HUES64 (cell line): ENCODE results near the gene CPLX1.
"Not testable (repeated sequence)": the region's sequence is repeated elsewhere in the genome, so short reads cannot be mapped to it uniquely, and the experiment has no call there.

ENCODE experiments used
- H3K27ac ChIP-seq: 2 replicates; pipeline ENCODE4 v1.7.0; 2013; ENCODE audit warnings: low read depth, low read length, inconsistent platforms
- H3K27me3 ChIP-seq: 2 replicates; pipeline ENCODE4 v1.6.1; 2013; ENCODE audit warnings: mild to moderate bottlenecking, low read length; ENCODE audit not compliant: insufficient read depth
- H3K36me3 ChIP-seq: 2 replicates; pipeline ENCODE4 v1.6.1; 2013; ENCODE audit warnings: mild to moderate bottlenecking, low read length; ENCODE audit not compliant: insufficient read depth
- H3K4me1 ChIP-seq: 2 replicates; pipeline ENCODE4 v1.6.1; 2013; ENCODE audit warnings: mild to moderate bottlenecking, low read length, moderate library complexity; ENCODE audit not compliant: insufficient read depth
- H3K4me3 ChIP-seq: 2 replicates; pipeline ENCODE4 v1.5.1; 2013; ENCODE audit warnings: mild to moderate bottlenecking, low read length, moderate library complexity
- H3K9ac ChIP-seq: 2 replicates; pipeline ENCODE4 v1.6.1; 2013; ENCODE audit warnings: mild to moderate bottlenecking, low read depth, low read length
- H3K9me3 ChIP-seq: 2 replicates; pipeline ENCODE4 v1.6.1; 2013; ENCODE audit warnings: low read depth, low read length; ENCODE audit not compliant: insufficient read depth
- WGBS: fragments of 150-250, 120-280 bp; methylation state at CpG from one replicate; pipeline ENCODE4 v1.1.7; 2013; ENCODE audit warnings: missing lambda C conversion rate; 5-methylcytosine and 5-hydroxymethylcytosine counted together

The CPLX1 gene

GRCh38 chr4:788006-788635, 37.8 kb downstream of the CPLX1 start:
- no peak overlapping the region for H3K27ac ChIP-seq
- no peak overlapping the region for H3K4me3 ChIP-seq
- peaks cover 87% of the 10 kb centered on the region for H3K27me3 ChIP-seq
- H3K9ac ChIP-seq = no peak overlapping the region
- H3K9me3 ChIP-seq = no peaks in the 10 kb centered on the region
- H3K4me1 ChIP-seq = peaks cover 4% of the 10 kb centered on the region; the same call in 1 of the 2 replicates
- 87% methylated on average over 19 of the region's 19 CpGs for WGBS
- no peaks in the 10 kb centered on the region for H3K36me3 ChIP-seq

- WGBS = 84% methylated on average over 16 of the region's 16 CpGs
Observed at GRCh38 chr4:787561-787981, 38.4 kb downstream of the CPLX1 start.

GRCh38 chr4:786861-787300, 39.0 kb downstream of the CPLX1 start:
- no peaks in the 10 kb centered on the region for H3K36me3 ChIP-seq
- peaks cover 82% of the 10 kb centered on the region for H3K27me3 ChIP-seq
- no peak overlapping the region for H3K27ac ChIP-seq
- peaks cover 9% of the 10 kb centered on the region; the same call in 1 of the 2 replicates for H3K4me1 ChIP-seq
- no peak overlapping the region for H3K4me3 ChIP-seq
- no peaks in the 10 kb centered on the region for H3K9me3 ChIP-seq
- WGBS = 49% methylated on average over 16 of the region's 16 CpGs
- H3K9ac ChIP-seq = no peak overlapping the region

More at GRCh38 chr4:787561-787981, 38.4 kb downstream of the CPLX1 start:
- Histone ChIP-seq H3K36me3 (no peaks in the 10 kb centered on the region), H3K4me1 (peaks cover 4% of the 10 kb centered on the region; the same call in 1 of the 2 replicates), H3K27me3 (peaks cover 87% of the 10 kb centered on the region), H3K27ac (no peak overlapping the region), H3K4me3 (no peak overlapping the region), H3K9ac (no peak overlapping the region), H3K9me3 (no peaks in the 10 kb centered on the region)

- no peak overlapping the region for H3K27ac ChIP-seq
- no peaks in the 10 kb centered on the region for H3K36me3 ChIP-seq
- H3K9ac ChIP-seq = no peak overlapping the region
- H3K9me3 ChIP-seq = no peaks in the 10 kb centered on the region
- WGBS = 10% methylated on average over 72 of the region's 72 CpGs
- H3K4me3 ChIP-seq = no peak overlapping the region
- peaks cover 9% of the 10 kb centered on the region; the same call in 1 of the 2 replicates for H3K4me1 ChIP-seq
- peaks cover 75% of the 10 kb centered on the region for H3K27me3 ChIP-seq
Observed at GRCh38 chr4:786074-786741, 39.7 kb downstream of the CPLX1 start.

- H3K4me1 ChIP-seq = peaks cover 11% of the 10 kb centered on the region; the same call in 1 of the 2 replicates
Observed at GRCh38 chr4:785332-786073, 40.4 kb downstream of the CPLX1 start.

GRCh38 chr4:784401-785331, 41.3 kb downstream of the CPLX1 start:
- WGBS = 56% methylated on average over 57 of the region's 57 CpGs
- Histone ChIP-seq H3K27ac (no peak overlapping the region), H3K4me3 (peak overlapping the region; percentile 6; the same call in 1 of the 2 replicates), H3K9me3 (no peaks in the 10 kb centered on the region), H3K36me3 (peaks cover 9% of the 10 kb centered on the region), H3K4me1 (peaks cover 14% of the 10 kb centered on the region; the same call in 1 of the 2 replicates), H3K9ac (no peak overlapping the region), H3K27me3 (peaks cover 66% of the 10 kb centered on the region)

More at GRCh38 chr4:785332-786073, 40.4 kb downstream of the CPLX1 start:
- Histone ChIP-seq H3K27ac (no peak overlapping the region), H3K27me3 (peaks cover 71% of the 10 kb centered on the region), H3K4me3 (peak overlapping the region; percentile 6; the same call in 1 of the 2 replicates), H3K36me3 (peaks cover under 1% of the 10 kb centered on the region; the same call in 1 of the 2 replicates), H3K9ac (no peak overlapping the region), H3K9me3 (no peaks in the 10 kb centered on the region)
- WGBS = 4% methylated on average over 57 of the region's 57 CpGs

- peak overlapping the region; percentile 97 for H3K27ac ChIP-seq
- peak overlapping the region; percentile 92 for H3K4me3 ChIP-seq
- peak overlapping the region; percentile 97 for H3K9ac ChIP-seq
- H3K9me3 ChIP-seq = no peaks in the 10 kb centered on the region
- H3K27me3 ChIP-seq = peaks cover 42% of the 10 kb centered on the region
- under 1% methylated on average over 57 of the region's 57 CpGs for WGBS
- peaks cover 37% of the 10 kb centered on the region for H3K36me3 ChIP-seq
- H3K4me1 ChIP-seq = peaks cover 14% of the 10 kb centered on the region; the same call in 1 of the 2 replicates
Observed at GRCh38 chr4:781493-782216, 44.3 kb downstream of the CPLX1 start.

- Histone ChIP-seq H3K27me3 (peaks cover 35% of the 10 kb centered on the region), H3K9ac (peak overlapping the region; percentile 97), H3K4me1 (peaks cover 14% of the 10 kb centered on the region; the same call in 1 of the 2 replicates), H3K27ac (peak overlapping the region; percentile 97), H3K36me3 (peaks cover 42% of the 10 kb centered on the region), H3K4me3 (peak overlapping the region; percentile 92), H3K9me3 (no peaks in the 10 kb centered on the region)
- 6% methylated on average over 36 of the region's 38 CpGs for WGBS
Observed at GRCh38 chr4:780716-781492, 45.0 kb downstream of the CPLX1 start.

GRCh38 chr4:780255-780654, 45.7 kb downstream of the CPLX1 start:
- Histone ChIP-seq H3K9ac (peak overlapping the region; percentile 97), H3K36me3 (peaks cover 49% of the 10 kb centered on the region), H3K27me3 (peaks cover 28% of the 10 kb centered on the region), H3K4me3 (peak overlapping the region; percentile 92), H3K4me1 (peaks cover 14% of the 10 kb centered on the region; the same call in 1 of the 2 replicates)
- not testable (repeated sequence) for H3K27ac ChIP-seq, H3K9me3 ChIP-seq
- 91% methylated on average over 10 of the region's 10 CpGs for WGBS
